ENCODE data around the gene SSUH2. TPM values are rescaled to one million over a fixed set of nuclear protein-coding genes. Genes with fewer than 3 reads are reported as not detected.

SSUH2 gene, protein sequence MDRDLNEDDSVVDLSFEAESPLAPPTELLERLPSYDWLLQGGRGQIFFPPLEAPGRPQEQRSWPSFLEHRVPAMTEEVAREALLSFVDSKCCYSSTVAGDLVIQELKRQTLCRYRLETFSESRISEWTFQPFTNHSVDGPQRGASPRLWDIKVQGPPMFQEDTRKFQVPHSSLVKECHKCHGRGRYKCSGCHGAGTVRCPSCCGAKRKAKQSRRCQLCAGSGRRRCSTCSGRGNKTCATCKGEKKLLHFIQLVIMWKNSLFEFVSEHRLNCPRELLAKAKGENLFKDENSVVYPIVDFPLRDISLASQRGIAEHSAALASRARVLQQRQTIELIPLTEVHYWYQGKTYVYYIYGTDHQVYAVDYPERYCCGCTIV
- total RNA-seq: not detected in 2 replicates

DNA sequence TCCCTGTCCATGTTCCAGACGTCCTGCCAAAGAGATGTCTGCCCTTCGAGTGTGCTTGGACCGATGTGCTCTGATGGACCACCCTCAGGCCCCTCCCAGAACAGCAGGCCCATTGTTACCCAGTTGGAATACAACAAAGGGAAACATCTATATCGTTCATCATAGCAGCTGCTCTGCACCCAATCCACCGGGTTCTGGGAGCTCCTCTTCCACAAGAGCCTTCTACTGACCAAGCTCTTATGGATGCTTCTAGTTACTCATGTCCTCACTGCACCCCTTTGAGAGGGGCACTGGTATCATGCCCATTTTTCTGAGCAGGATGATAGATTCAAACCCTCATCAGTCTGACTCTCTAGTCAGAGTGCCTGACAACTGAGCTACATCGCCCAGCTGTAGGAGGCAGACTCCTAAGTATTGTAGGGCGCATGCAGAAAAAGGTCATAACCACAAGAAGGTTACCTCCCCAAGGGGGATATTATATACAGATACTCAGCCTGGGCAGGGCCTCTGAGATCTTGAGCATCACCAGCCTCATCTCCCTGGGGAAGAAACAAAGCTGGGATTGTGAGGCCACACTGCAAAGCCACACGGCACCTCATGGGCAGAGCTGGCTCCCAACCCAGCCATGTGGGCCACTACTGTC is at the start of gene SSUH2:
SSUH2 (minus strand) TSS at position 51 of the 643 bp plus-strand sequence; CDS start at position 11, 40 bp downstream.

Other genes starting within 250 kb of the SSUH2 start
- gene LMCD1, start 143.0 kb downstream of the SSUH2 start, total RNA-seq: 67.9 and 250 TPM in 2 replicates
- not detected in 2 replicates for gene CAV3, start 89.0 kb upstream of the SSUH2 start, total RNA-seq
- gene OXTR, start 124.8 kb upstream of the SSUH2 start, total RNA-seq: 15.0 and 29.9 TPM in 2 replicates

Measured in regular cardiac myocyte (primary cell).